NCI-H1694 (cell line): ENCODE data around the gene SCARB1.
A peak's percentile ranks its signal among the peaks of the same experiment; 100 is the strongest.

Experiments used
- DNase-seq: peaks from one replicate; lab custom pipeline; 2025; lab: John Stamatoyannopoulos, UW

SCARB1 gene

GRCh38 chr12:124796303-124796960 lies 67.2 kb downstream of the SCARB1 start:
- DNase-seq: no peak

- no peak for DNase-seq
These were observed 68.3 kb downstream of the SCARB1 start for GRCh38 chr12:124795081-124795948.

DNA sequence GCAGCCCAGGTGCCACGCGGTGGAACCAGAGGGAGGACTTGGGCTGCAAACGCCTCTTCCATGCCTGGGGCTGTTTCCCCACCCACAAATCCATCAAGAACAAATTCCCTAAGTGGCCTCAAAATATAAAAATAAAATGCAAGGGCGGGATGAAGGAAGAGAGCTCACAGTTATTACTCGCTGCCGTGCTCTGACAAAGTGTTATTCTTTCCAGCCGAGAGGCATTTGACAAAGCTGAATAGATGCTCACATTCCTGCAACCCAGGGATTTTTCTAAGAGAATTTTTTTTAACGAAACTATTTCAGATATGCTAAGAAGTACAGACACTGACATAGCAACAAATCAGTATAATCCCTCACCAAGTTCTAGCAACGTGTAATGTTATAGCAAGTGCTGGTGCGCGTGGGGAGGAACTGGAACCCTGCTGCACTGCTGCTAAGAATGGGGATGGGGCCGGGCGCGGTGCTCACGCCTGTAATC lies 70.7 kb downstream of the SCARB1 start:
- DNase-seq: no peak

- DNase-seq: no peak
These were observed 71.5 kb downstream of the SCARB1 start for GRCh38 chr12:124792156-124792555.

GRCh38 chr12:124790650-124791400 lies 72.8 kb downstream of the SCARB1 start:
- DNase-seq: peak; percentile 67

DNA sequence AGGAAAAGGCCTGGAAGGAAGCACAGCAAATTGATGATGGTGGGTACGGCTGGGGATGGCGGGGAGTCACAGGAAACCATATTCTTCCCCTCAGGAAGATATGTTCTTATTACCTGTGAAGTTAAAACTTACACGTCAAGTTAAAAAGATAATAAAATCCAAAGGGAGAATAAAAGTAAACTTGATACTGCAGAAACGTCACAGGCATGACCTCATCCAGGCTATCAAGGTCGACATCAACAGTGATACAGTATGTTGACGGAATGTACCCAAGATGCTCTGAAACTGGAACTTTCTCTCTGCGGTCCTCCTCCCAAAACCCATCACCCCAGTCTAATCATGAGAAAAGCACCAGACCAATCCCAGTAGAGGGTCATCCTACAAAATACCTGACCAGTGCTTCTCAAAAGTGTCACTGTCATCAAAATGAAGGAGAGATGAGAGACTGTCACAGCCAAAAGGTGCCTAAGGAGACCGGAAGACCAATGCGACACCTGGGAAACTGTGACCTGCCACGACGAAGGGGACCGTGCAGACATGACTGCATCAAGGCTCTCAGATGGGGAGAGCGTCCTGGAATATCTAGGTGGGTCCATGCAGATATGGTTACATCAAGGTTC lies 74.6 kb downstream of the SCARB1 start:
- DNase-seq: no peak

DNA sequence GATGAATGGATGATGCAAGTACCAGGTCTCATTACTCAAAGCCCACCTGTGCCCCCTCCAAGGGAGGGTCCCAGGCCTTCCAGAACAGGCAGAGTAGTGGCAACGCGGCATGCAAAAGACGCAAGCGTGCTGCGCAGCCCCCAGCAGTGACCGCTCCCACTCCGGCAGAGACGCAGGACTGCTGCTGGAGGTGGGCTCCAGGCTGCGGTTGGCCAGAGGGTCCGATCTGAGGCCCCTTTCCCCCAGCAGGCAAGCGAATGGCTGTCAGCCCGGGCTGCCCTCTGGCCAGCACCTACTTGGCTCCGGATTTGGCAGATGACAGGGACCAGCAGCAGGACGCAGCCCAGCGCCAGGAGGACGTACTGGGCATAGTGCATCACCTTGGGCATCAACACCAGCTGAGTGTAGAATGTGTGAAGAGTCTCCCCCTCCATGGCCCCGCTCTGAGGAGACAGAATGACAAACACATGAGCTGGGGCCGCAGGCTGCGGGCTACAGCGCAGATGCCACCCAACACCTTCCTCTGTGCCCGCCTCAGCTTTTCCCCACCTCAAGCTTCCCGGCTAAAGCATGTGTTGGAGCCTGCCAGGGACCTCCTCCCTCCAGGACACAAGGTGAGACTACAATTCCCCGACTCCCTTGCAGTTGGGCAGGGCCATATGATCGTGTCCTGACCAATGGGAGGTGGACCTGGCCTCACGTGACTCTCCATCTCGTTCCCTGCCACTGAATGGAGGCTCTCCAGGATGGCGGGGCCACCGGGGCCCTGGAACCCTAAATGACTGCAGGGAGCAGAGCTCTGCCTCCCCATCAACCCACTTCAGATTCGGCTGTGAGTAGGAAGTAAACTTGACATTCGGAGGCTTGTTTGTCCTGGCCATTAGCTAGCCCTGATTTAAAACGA lies 77.4 kb downstream of the SCARB1 start:
- no peak for DNase-seq

DNA sequence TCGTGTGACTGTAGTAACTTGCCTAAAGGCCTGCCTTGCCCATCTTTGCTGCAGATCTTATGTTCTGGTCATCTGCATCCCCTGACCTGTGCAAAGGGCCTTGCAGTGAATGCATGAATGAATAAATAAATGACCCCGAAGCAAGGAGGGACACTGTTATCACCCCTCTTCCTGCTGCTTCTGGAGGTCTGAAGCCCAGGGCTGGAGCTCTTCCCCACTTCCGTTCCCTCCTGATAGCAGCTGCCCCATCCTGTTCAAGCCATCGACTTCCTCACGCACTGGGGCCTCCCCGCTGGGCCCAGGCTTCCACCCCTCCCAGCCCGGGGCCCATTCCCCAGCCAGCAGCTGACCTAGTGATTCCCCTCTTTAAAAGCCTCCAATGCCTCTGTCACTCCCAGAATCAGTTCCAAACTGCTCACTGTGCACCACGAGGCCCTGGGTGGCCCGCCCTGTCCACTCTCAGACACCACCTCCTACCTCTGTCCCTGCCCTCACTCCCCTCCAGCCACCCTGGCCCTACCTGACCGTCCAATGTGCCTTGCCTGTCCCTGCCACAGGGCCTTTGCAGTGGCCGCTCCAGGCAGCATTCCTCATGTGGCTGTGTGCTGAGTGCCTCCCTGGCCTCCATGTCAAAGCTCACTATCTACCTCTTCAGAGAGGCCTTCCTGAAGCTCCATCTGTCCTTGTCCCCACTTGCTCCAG lies 78.6 kb downstream of the SCARB1 start:
- DNase-seq: no peak

DNA sequence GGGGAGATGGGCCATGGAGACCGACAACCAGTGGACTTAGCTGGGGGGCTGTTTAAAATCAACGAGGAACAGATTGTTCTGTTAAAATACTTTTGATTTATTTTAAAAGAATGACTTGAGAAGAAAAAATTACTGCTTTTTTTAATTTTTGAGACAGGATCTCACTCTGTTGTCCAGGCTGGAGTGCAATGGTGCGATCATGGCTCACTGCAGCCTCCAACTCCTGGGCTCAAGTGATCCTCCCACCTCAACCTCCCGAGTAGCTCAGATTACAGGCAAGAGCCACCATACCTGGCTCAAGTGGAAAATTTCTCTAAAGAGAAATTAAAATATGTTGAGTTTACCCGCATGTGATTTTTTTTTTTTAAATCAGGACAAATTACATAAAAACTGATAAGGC lies 80.6 kb downstream of the SCARB1 start:
- no peak for DNase-seq

- no peak for DNase-seq
These were observed 81.5 kb downstream of the SCARB1 start for GRCh38 chr12:124782132-124782531.

DNA sequence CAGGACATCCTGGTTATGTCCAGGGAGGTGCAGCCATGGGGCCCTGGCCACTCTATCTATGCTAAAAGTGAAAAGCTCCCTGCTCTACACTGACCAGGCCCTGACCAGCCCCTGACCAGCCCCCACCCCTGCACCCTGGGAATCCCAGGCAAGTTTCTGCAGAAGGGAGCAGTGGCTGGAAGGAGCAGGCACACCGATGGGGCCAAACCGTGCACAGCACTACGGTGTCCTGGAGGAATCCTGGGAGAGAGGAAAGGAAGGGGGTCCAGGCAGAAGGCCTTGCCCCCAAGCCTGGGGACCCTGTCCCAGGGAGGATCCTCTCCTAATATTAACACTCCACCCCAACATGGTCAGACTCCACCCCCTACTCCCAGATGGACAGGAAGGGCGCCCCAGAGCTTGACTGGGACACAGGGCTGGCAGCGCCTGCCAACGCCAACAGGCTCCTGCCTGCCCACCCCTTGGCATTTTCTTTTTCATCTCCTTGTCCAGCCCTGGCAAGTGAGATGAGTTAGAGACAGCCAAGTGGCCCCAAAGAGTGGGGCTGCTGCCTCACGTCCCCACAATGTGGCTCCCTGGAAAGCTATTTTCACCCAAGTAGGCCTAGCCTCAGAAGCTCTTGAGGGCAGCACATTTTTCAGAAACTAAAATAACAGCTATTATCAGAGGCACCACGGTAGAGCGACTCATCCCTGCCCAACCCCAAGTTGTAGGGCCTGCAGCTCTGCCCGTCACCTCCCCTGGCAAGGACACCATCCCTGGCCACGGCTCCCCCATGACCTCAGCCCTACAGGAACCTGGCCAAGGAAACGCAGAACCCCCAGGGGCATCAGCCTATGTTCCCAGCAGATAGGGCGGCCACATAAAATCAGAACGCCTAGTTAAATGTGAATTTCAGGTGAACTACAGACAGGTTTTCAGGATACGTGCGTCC lies 82.6 kb downstream of the SCARB1 start:
- DNase-seq: no peak

DNA sequence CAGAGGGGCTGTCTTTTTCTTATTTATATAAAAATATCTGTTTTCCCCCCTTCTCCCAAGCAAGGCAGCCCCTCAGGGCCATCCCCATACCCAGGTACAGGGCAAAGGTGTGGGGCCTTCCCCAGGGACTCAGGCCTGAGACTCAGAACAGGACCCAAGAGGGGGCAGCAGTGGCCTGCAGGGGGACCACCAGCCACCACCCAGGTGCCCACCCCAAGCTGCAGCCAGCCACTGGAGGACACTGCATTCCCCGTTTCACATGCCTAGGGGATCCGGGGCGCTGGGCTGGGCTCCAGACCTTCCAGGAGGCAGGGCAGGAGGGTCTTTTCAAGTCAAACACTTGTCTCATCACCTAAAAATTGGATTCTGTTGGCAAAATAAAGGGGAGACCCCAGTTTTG lies 83.3 kb downstream of the SCARB1 start:
- DNase-seq: no peak

DNA sequence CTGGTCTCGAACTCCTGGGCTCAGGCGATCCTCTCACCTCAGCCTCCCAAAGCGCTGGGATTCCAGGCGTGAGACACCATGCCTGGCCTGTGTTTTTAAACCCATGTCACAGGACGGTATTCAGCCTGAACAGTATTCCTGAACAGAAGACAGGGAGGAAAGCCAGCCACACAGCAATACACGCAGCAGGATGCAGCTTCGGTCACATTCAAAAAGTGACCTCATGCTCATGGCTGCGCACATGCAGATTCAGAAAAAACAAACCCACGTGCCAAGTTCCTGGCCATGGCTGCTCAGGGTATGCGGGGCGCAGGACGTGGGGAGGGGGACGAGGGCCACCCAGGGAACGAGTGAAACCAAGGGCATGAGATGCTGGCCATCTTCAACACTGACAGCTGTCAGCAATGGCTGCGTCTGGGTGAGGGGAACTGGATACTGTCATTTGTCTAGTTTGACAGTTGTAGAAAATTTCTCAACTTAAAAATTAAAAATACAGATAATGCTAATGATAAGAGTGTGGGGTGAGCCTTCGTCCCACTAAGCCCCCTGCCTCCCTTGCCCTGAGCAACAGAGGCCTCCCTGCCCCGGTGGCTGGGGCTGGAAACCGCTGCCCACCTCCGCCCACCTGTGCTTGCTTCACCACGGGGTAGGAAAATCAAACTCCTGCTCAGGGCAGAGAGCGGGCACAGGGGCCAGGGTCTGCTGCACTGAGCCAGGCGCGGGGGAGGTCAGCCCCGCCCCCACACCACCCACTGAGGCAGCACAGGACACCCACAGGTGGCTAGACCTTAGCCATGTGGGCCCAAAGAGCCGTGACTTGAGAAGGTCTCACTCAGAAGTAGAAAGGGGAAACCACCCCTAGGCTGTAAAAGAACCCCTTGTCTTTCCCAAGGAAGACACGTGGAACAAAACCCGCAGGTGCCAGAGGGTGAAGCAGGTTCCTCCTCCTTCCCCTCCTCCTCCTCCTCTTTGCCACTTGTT lies 84.2 kb downstream of the SCARB1 start:
- no peak for DNase-seq

- DNase-seq: no peak
These were observed 85.3 kb downstream of the SCARB1 start for GRCh38 chr12:124778411-124778810.

- DNase-seq: no peak
These were observed 86.0 kb downstream of the SCARB1 start for GRCh38 chr12:124777399-124778372.

GRCh38 chr12:124776125-124776513 lies 87.5 kb downstream of the SCARB1 start:
- no peak for DNase-seq
